Epithelial cell of esophagus (primary cell): ENCODE results near the gene PTRH2.

Experiments used
- DNase-seq: peaks from one replicate; pipeline ENCODE4 v3.0.0; 2010; ENCODE audit warnings: low read depth
- H3K4me3 ChIP-seq: 2 replicates; pipeline ENCODE4 v1.5.1; 2011; ENCODE audit warnings: mild to moderate bottlenecking, low read length, control low read depth
- TF ChIP-seq, protein P1 (sequence below): IDR thresholded peaks from 2 replicates; pipeline ENCODE4 v1.5.1; 2011; ENCODE audit warnings: low read depth, mild to moderate bottlenecking, low read length, control low read depth, inconsistent platforms; ENCODE audit not compliant: insufficient read depth; ENCODE audit errors: missing control alignments

PTRH2 gene

DNA sequence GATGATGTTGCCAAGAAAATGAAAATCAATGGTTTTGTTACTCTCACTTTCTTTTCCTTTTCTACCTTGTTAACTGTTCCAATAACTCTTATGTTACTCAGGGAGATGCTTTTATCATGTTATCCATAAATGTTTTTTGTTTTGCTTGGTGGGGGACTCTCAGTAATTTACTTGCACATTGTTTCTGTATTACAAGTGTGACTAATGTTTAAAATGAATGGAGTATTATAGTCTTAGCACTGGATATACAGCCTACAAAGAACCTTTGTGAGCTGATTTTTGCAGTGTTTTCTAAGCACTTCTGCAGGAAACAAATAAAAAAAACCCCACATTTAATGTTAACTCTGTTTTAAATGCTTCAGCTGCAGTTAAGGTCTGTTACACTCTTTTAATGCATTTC lies 12.3 kb upstream of the PTRH2 start:
- no peak for DNase-seq
- TF ChIP-seq, protein P1, sequence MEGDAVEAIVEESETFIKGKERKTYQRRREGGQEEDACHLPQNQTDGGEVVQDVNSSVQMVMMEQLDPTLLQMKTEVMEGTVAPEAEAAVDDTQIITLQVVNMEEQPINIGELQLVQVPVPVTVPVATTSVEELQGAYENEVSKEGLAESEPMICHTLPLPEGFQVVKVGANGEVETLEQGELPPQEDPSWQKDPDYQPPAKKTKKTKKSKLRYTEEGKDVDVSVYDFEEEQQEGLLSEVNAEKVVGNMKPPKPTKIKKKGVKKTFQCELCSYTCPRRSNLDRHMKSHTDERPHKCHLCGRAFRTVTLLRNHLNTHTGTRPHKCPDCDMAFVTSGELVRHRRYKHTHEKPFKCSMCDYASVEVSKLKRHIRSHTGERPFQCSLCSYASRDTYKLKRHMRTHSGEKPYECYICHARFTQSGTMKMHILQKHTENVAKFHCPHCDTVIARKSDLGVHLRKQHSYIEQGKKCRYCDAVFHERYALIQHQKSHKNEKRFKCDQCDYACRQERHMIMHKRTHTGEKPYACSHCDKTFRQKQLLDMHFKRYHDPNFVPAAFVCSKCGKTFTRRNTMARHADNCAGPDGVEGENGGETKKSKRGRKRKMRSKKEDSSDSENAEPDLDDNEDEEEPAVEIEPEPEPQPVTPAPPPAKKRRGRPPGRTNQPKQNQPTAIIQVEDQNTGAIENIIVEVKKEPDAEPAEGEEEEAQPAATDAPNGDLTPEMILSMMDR: no peak
- H3K4me3 ChIP-seq: no peak overlapping the region

DNA sequence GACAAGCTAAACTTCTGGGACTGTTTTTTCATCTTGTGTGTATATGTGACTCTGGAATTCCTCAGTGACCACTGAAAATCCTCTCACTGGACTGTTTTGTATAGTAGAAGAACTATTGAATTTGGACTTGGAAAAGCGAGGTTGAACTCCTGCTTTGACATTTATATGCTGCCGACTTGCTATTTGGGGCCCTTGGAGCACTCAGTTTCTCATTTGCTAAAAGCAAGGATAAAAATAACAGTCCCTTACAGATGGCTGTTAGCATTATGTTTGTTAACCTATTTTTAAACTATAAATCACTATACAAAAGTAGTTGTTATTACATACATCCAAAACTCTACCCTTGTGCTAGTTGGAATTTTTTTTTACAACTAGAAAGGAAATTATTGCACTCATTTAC lies 9.2 kb upstream of the PTRH2 start:
- DNase-seq: no peak
- no peak overlapping the region for H3K4me3 ChIP-seq
- TF ChIP-seq, protein P1: no peak

DNA sequence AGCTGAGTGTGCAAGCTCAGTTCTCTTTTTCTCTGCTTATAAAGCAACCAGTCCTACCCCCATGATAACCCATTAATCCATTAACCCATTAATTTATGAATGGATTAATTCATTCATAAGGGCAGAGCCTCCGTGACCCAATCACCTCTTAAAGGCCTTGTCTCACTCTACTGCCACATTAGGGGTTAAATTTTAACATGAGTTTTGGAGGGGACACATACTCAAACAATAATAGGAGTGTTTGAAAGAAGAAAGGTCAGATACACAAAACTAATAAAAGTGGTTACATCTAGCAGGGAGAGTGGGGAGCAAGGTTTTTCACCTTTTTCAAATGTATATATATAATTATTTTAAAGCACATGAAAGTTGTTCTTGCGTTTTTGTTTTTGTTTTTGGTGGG lies 7.0 kb upstream of the PTRH2 start:
- H3K4me3 ChIP-seq: no peak overlapping the region
- DNase-seq: no peak
- TF ChIP-seq, protein P1: no peak

DNA sequence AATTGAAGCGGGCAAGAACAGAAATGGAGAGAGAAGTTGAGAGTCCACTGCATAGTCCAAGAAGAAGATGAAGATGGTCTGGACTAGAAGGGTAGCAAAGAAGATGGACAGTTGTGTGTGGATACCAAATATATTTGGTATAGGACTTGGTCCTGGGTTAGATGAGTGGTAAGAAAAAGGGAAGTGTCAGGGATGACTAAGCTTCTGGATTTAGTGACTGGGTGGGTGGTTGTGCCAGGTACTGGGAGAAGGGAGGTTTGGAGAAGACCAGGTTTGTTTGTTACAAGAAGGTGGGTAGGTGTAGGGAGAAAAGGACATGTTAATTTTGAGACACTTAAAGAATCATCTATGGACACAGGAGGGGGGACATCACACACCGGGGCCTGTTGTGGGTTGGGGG lies 5.6 kb upstream of the PTRH2 start:
- no peak overlapping the region for H3K4me3 ChIP-seq
- DNase-seq: no peak
- TF ChIP-seq, protein P1: no peak

DNA sequence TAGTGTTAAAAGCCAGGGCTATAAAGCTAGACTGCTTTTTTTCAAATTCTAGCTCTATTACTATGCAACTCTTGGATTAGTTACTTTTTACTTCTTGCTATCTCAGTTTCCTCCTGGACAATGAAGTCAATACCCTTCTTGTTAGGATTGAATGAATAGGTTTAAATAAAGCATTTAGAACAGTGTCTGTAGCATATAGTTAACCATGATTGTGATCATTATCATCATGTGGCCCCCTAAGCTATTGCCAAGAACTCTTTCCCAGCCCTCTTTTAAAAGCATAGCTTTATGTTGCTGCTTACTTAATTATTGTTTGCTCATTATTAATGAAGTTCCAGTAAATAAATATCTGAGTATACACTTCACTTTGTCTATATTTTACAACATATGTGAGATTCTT lies 4.7 kb upstream of the PTRH2 start:
- TF ChIP-seq, protein P1: no peak
- no peak for DNase-seq
- no peak overlapping the region for H3K4me3 ChIP-seq

DNA sequence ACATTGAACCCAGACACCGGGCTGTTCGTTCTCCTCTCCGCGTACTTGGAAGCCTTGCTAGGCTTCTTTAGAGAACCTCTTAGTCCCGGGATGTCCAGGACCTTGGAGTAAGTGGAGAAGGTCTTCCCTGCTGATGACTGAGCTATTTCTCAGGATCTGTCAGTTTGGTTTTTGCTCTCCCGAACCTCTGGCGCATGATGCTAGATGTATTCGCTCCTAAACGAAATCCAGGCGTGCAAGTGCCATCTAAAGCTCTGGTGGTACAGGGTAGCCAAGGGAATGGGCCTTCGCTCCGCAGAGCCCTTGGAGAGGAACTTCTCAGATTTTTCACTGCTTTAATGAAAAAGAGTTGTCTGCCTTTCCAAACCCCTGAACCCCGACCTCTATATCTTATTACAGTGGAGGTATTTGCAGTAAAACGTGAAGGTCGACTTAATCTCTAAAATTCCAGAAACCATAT lies 771 bp upstream of the PTRH2 start:
- H3K4me3 ChIP-seq: peak overlapping the region; percentile 99
- TF ChIP-seq, protein P1: no peak
- no peak for DNase-seq

DNA sequence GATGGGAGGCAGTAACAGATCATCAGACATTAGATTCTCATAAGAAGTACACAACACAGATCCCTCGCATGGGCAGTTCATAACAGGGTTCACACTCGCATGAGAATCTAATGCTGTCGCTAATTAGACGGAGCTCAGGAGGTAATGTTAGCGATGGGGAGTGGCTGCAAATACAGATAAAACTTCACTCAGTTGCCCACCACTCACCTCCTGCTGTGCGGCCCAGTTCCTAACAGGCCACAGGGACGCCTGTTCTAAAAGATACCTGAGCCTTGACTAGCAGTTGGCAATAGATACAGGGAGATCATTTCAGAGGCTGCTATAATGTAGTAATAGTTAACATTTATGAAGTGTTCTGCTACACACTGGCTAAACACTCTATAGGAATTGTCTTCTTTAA lies 4.9 kb downstream of the PTRH2 start:
- TF ChIP-seq, protein P1: no peak
- H3K4me3 ChIP-seq: no peak overlapping the region
- no peak for DNase-seq
